Activated CD4-positive, alpha-beta T cell treated with anti-CD3 and anti-CD28 coated beads, Interleukin-2, Interleukin-6, amounts not matched to agents 100 ng/mL and 50 ng/mL, durations not matched to agents 16 hours and 8 hours (primary cell): ENCODE measurements around the gene LILRA6.
"Not testable (repeated sequence)": the region's sequence is repeated elsewhere in the genome, so short reads cannot be mapped to it uniquely, and the experiment has no call there.

Source experiments
- DNase-seq: peaks from one replicate; pipeline ENCODE4 v3.0.0-alpha.2; 2020

LILRA6 gene

DNA sequence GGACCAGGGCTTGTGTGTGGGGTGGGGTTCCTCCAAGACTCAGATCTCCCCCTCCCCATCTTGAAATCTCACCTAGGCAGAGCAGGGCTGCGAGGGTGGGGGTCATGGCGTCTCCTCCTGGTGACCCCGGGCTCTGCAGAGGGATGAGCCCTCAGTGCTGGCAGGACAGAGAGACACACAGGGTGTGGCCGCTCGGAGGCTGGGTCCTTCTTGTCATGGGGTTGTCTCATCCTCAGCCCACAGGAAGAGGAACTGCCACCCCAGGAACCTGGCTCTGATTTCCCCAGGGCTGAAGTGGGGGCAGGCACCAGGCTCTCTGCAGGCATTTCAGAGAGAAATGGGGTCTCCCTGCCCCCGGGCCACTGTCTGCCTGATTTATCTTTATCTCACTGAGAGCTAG lies at the start of gene LILRA6:
Gene LILRA6 (minus strand): TSS at position 145 of the 400 bp plus-strand sequence.
- DNase-seq, result not testable (repeated sequence)

DNA sequence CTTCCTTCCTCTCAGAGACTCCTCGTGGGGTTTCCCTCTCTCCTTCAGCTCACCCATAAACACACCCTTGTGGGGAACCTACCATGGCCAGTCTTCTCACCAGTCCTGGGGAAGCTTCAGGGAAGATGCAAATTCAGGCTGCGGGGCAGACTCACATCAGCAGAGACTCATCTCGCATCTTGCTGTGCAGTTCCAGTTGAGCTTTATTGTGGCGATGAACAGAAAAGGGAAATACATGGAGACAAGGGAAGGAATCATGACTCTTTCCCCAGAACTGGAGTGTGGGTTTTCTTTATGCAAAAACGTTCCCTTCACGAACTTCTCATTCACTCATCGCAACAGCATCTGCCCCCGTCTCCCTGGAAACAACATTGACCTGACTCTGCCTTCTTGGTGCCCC lies 46.6 kb upstream of the LILRA6 start:
- DNase-seq, result not testable (repeated sequence)

DNA sequence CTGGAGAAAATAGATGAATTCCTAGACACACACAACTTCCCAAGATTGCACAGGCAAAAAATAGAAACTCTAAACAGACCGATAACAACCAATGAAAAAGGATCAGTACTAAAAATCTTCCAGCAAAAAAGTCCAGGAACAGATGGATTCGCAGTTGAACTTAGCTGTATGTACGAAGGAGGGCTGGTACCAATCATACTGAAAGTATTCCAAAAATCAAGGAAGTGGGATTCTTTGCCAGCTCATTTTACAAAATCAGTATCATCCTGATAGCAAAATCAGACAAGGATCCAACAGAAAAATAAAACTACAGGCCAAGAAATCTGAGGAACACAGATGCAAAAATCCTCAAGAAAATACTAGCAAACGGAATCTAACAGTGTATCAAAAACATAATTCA lies 44.9 kb upstream of the LILRA6 start:
- no peak for DNase-seq

DNA sequence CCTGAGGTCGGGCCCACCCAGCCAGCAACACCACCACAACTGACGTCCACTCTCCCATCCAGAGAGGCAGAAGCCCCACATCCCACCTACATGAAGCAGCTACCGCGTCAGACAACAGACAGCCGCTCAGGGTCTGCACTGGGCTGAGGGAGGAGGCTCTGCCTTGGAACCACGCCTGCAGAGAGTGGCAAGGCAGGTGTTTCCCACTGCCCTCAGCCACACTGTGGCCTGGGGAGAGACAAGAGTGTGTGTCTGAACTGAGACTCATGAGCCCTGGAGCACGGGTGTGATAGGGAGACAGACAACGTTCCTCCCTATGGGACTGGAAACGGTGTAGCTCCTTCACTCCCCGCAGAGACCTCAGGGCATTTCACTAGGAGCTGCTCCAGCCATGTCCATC lies 43.7 kb upstream of the LILRA6 start:
- not testable (repeated sequence) for DNase-seq

DNA sequence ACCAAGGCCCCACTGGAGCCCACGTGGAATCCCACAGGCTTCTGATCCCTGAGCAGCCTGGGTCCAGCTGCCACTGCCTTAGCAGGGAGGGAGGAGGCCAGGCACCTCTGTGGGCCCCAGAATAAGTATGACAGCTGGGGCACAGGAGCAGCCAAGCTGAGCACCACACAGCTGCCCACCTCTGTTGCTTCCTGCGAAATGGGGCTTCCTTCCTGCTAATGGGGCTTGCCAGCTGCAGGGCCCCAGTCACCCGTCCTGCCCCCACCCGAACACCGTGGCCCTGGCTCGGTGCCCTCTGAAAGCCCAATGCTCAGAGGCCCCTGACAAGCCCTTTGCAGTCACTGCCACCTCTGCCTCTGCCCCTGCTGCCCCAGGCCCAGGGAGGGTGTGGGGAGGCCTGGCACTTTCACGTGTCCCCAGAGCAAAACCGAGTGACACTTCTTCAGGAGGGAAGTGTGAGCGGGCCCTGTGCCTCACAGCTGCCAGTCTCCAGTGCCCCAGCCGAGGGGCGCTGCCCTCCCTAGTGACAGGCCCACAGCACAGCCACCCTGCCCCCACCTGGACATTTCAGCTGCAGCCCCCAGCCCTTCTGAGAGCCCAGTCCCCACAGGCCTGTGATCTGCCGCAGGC lies 43.0 kb upstream of the LILRA6 start:
- DNase-seq, result not testable (repeated sequence)

DNA sequence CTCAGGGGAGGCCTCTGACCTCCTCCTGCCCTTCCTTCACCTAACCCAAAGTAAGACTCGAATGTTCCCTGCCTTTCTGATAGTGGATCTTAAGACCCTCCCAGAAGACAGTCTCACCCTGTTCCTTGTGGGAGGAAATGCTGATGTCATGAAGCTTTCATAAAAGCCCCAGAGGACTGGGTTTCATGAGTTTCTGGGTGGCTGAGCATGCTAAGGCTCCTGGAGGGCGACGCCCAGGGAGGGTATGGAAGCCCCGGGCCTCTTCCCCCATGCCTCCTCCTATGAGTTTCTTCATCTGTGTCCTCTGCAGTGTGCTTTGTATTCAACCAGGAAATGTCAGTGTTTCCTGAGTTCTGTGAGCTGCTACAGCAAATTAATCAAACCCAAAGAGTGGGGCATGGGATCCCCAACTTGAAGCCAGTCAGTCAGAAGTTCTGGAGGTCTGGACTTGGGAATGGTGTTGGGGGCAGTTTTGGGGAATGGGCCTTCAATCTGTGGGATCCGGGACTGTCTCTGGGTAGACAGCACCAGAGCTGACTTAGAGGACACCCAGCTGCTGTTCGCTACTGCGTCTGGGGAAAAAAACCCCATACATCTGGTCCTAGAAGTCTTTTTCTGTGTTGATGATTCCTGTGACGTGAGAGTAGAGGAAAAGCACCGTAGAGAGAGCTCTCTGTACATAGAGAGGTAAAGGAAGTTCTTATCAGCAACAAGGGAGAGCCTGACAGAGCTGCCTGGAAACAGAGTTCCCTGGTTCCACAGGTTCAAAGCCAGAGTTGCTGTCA lies 40.3 kb upstream of the LILRA6 start:
- no peak for DNase-seq

DNA sequence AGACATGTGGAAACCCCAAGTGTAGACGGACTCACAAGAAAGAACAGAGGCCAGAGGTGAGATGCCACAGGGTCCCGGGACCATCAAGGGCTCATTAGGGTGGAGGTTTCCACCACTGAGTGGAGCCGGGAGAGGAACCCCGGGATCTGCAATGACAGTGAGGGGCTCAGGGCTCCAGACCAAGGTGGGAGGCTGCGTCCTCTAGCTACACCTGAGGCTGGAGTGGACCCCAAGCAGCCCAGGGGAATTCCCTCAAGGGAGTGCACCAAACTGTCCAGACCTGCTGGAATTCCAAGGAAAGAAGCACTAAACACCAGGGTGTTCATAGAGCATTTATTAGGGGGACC lies 39.1 kb upstream of the LILRA6 start:
- DNase-seq, result not testable (repeated sequence)

DNA sequence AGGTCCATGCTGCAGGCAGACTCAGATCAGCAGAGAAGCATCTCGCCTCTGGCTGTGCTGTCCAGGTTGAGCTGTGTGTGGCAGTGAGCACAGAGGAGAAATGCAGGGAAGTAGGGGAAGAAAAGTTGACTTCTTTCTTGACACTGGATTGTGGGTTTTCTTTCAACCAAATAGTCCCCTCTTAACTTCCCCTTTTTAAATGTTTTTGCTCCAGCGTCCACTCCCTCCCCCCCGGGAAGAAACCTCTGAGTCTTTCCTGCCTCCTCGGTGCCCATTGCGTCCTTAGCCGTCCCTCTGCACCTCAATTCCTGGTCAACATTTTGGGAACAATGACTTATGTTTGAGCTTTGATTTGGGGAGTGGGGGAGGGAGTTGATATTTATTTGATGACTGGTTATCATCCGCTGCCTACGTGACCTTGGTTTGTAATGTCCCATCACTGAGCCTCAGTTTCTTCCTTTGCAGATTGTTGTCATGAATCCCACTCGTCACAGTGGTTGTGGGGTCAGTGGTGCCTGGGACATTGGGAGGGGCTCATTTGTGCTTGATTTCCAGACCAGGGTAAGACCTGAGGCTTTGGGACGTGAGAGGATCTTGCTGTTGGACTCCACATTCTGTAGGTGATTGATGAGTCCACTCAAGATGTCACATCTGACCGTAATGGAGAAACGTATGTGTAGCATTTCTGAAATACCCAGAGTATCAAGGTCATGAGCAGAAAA lies 38.6 kb upstream of the LILRA6 start, which contains the start of gene LILRB2:
Gene LILRB2 (minus strand): TSS at position 104 of the 722 bp plus-strand sequence. CDS start 614 bp downstream, outside the sequence.
- no peak for DNase-seq

DNA sequence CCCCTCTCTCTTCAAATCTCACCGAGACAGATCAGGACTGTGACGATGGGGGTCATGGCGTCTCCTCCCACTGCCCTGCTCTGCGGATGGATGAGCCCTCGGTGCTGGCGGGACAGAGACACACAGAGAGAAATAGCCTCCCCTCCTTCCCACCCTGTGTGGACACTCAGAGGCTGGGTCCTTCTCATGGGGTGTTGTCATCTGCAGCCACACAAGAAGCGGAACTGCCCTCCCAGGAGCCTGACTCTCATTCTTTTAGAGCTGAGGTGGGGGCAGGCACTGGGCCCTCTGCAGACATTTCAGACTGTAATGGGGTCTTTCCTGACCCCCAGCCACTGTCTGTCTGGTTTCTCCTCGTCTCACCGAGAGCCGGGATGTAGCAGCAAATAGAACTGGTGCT lies 37.9 kb upstream of the LILRA6 start:
- not testable (repeated sequence) for DNase-seq

DNA sequence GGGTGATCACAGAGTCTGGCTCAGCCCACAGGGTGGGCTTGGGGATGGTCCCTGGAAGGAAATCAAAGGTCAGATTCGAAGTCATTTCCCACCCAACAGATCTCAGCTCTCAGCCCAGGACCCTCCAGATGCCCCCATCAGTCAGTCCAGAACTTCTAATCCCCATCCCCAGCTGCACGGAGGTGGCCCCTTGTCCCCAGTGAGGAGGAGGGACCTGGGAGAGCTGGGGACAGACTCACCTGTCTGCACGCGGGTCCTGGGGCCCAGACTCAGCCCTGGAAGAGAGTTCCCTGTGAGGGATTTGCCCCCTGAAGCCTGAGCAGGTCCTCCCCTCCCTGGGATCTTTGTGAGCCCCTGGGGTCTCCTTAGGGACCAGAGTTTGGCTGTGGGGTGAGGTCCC lies 37.4 kb upstream of the LILRA6 start:
- not testable (repeated sequence) for DNase-seq

DNA sequence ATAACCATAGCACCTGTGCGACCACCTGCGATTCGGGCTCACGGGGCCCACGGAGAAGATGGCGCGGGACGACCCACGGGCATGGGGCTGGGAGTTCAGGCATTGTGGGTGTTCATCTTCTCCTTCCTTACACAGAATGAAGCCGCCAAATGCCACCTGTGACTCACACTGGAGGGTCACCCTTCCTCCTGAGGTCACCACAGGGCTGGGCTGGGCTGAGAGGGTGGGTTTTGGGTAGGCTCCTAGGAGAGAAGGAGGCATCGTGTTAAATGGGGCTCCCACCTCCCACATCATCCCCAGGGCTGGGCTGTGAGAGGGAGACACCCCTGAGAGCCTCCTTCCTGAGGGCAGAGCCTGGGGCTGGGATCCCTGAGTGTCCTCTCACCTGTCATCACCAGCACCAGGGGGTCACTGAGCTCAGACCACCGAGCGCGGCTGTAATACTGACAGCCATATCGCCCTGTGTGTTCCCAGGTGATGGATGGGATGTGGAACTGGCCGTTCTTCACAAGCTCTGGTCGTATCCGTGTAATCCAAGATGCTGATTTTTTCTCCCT lies 36.9 kb upstream of the LILRA6 start:
- DNase-seq, result no peak

DNA sequence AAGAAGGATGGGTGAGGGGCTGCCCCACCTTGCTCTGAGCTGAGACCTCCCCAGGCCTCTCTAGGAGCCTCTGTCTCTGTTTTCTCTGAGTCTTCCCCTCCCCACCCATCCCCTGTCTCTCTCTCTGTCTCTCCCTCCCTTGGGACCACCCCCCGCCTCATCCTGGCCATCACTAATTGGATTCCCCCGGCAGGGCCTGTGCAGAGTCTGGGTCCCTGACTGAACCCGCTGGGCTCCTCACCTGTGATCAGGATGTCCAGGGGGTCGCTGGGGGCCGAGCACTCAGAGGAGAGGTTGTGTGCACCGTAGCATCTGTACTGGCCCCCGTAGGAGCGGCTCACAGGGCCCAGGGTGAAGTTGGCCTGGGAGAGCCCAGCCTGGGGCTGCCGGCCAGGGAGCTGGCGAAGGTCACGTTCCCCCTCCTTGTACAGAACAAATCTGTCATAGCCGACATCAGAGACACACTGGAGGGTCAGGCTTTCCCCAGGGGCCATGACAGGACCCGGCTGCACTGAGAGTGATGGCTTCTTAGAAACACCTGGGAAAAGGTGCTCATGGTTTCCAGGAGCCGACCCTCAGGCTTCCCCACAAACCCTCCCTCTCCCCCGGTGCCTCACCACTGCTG lies 36.1 kb upstream of the LILRA6 start:
- not testable (repeated sequence) for DNase-seq

DNA sequence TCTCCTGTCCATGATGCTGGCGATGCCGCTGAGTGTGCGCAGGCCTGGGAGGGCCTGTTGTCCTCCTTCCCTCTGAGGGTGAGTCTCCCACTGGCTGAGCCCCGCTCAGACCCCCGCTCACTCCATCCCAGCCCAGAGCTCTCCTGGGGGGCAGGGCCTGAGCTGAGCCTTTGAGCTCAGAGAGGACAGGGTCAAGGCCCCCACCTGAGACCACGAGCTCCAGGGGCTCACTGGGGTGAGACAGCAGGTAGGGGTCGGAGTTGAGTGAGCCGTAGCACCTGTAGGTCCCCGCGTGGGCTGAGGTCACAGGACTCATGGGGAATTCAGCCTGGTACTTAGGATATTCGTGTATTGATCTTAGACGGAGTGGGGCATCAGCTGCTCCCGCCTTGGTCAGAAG lies 35.5 kb upstream of the LILRA6 start:
- DNase-seq, result not testable (repeated sequence)

DNA sequence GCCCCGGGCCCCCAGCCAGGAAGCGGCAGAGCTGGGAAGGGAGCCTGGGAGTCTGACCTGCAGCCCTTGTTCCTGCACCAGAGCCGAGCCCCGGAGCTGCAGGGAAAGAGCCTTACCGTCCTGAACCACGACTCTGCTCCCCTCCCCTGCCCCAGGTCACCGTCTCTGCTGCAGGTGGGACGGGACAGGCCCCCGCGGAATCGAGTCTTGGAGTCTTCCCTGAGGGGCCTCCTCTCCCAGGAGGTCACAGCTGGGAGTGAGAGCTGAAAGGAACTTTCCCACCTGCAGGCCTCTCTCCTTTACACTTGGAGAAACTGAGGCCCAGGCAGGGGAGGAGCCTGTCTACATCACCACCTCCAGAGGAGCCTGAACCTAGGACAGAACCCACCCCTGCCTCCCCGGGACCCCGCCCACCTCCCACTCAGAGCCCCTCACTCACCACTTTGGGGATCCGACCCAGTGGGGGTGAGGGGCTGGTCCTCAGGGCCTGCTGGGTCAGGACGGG lies 34.6 kb upstream of the LILRA6 start:
- DNase-seq, result not testable (repeated sequence)

DNA sequence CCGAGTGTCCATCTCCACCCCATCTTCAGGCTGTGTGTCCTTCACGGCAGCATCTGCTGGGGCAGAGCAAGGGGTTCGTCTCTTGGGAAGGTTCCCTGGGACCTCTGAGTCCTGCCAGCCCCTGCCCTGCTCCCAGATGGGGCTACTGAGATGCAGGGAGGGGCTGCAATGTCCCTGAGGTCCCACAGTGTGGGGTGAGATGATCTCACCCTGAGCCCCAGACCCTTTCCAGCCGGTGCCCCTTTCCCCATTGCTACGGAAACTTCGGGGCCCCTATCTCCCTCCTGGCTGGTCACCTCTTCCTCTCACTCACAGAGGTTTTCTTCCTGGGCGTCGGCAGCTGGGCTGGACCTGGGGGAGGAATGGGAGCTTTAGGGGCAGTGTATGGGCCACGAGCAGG lies 33.4 kb upstream of the LILRA6 start:
- no peak for DNase-seq

DNA sequence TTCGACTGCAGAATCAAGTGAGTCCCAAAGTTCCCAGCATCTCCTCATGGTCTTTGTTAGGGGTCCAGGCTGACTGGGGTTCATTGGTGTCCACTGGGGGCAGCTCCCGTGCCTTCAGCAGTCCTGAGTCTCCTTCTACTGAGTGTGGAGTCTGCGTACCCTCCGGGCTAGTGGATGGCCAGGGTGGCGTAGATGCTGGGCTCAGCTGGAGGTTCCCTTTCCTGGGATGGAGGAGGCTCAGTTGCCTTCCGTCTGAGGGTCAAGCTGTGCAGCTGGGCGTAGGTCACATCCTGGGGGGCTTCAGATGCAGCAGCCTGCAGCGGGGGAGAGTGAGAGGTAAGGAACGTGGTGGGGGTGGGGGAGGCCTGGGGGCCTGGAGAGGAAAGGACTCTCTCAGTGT lies 31.9 kb upstream of the LILRA6 start:
- DNase-seq, result not testable (repeated sequence)

DNA sequence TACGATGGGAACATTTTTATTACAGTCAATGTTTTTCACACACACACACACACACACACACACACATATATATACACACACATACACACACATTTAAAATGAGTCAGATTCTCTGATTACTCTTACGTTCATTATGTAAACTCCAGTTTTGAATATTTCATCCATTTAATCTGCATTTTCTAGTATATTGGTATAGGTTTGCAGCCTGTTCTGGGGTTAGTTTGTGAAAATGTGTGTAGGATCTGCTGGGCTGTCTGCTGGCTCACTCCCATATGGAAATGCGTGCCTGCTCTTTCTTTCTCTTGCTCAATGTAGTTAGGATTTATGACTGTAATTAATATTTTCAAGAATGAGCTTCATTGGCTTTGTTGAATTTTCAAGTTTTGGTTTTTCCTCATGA lies 31.2 kb upstream of the LILRA6 start:
- no peak for DNase-seq

DNA sequence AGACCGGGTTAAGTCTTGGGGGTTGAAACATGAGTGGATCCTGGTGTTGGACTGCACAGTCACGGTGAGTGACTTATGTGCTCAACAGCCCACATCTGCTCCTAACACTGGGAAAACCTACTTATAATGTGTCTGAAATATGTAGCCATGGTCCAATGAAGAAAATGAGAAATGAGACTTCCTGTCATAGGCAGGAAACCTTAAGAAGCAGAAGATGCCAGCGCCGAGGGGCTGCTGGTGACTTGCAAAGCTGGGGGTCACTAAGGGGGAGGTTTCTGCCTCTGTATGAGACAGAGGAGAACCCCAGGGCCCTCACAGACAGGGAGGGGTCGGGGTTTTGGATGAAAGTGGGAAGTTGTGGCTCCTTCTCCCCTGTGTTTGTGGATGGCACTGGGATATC lies 29.6 kb upstream of the LILRA6 start:
- not testable (repeated sequence) for DNase-seq

DNA sequence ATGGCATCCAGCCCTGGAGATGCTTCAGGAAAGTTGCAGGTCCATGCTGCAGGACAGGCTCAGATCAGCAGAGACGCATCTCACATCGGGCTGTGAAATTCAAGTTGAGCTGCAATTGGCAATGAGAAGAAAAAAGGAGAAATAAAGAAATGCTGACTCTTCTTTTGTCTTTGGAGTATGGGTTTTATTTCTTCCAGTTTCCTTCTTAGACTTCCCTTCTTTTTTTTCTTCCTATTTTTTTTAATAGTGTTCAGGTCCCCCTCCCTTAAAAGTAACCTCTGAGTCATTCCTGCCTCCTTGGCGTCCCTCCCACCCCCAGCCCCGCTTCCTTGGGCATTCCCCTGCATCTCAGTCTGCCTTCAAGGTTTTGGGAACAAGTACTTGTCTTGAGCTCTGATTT lies 29.0 kb upstream of the LILRA6 start:
- not testable (repeated sequence) for DNase-seq

DNA sequence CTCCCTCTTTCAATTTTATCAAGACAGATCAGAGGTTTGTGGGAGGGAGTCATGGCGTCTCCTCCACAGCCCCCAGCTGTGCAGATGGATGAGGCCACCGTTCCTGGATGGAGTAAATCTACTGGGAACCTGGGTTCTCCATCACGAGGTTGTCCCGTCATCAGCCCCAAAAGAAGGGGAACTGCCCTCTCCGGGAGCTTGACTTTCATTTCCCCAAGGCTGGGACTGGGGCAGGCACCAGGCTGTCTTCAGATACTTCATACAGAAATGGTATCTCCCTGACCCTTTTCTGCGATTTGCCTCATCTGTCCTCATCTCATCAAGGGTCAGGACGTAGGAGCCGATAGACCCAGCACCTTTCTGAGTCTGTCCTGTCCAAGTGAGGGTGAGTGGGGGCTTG lies 28.5 kb upstream of the LILRA6 start:
- DNase-seq, result no peak

DNA sequence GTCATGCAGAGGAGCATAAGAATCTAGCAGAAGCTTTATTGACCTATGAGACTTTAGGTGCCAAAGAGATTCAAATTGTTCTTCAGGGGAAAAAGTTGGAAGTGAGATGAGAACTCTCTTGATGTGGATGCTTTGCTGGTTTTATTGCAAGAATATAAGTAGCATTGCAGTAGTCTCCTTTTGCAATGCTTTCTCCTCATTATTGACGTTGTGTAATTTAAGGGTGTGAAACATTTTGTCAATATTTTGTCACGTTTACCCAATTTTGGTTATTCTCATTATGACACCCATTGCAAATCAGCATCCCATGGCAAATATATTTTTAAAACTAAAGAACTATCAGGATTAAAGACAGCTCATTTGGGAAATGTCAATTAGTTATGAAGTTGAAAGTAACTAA lies 26.3 kb upstream of the LILRA6 start:
- no peak for DNase-seq

DNA sequence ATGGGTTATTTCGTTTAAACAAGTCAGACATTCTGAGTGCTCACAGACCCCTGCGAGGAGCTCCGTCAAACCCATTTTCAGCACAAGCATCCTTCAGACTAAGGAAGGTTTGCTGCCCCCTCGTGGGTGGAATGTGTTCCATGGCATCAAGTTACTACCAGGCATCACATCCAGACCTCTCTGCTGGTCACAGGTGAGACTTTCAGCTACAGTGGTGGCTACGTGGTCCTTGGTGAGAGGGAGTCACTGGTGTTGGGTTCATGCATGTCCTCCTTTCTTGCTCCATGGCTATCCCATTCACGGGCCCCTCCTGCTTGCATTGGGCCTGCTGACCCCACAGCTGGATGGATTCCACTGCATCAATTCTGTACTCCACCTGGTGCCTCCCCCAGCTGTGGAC lies 23.5 kb upstream of the LILRA6 start:
- peak; percentile 75 for DNase-seq

DNA sequence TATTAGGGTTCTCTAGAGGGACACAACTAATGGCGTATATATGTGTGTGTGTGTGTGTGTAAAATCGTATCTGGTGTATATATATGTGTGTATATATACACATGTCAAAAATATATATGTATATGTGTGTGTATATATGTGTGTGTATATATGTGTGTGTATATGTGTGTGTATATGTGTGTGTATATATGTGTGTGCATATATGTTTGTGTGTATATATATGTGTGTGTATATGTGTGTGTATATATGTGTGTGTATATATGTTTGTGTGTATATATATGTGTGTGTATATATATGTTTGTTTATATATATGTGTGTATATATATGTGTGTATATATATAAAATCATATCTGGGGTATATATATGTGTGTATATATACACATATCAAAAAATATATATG lies 19.9 kb upstream of the LILRA6 start:
- DNase-seq, result no peak
